Gastrocnemius medialis (tissue), 4 donors: Measurements from ENCODE around the gene SEMA5B. TPM values are rescaled to one million over a fixed set of nuclear protein-coding genes. Genes with fewer than 3 reads are reported as not detected.

Experiments
- ATAC-seq, 2 donors: fragments of 150-250 bp; one replicate each; pipeline ENCODE4 v1.9.1; 2016
- DNase-seq, 2 donors: peaks; one replicate each; pipeline ENCODE4 v3.0.0-alpha.2; 2019
- H3K27ac ChIP-seq, 4 donors: fragments of 200-600 bp; sonication (generic); 1 replicate in 1 of 4; 2 replicates in 3 of 4; pipeline ENCODE4 v1.5.1; 2016 to 2018; ENCODE audit warnings: mild to moderate bottlenecking in 2 of 4, moderate library complexity in 1 of 4
- H3K27me3 ChIP-seq, 3 donors: fragments of 200-600 bp; sonication (generic) in 2 of 3; 1 replicate in 1 of 3; 2 replicates in 2 of 3; pipeline versions ENCODE4 v1.5.1 to v1.6.0; 2016 to 2019; ENCODE audit warnings: mild to moderate bottlenecking in 1 of 3, moderate library complexity in 1 of 3
- H3K36me3 ChIP-seq, 2 donors: fragments of 200-600 bp; sonication (generic) in 1 of 2; one replicate each; pipeline ENCODE4 v1.5.1; 2017 to 2018
- H3K4me1 ChIP-seq, 2 donors: fragments of 200-600 bp; sonication (generic) in 1 of 2; one replicate each; pipeline ENCODE4 v1.5.1; 2016 to 2017; ENCODE audit warnings: mild to moderate bottlenecking in 2 of 2
- H3K4me3 ChIP-seq, 4 donors: fragments of 200-600 bp; sonication (generic) in 3 of 4; 1 replicate in 1 of 4; 2 replicates in 3 of 4; pipeline ENCODE4 v1.5.1; 2016 to 2019; ENCODE audit warnings: mild to moderate bottlenecking in 2 of 4
- H3K9me3 ChIP-seq, 3 donors: fragments of 200-600 bp; sonication (generic) in 2 of 3; 1 replicate in 1 of 3; 2 replicates in 2 of 3; pipeline ENCODE4 v1.5.1; 2016 to 2019
- POLR2A ChIP-seq, 2 donors: fragments of 450-650 bp; IDR thresholded peaks; one replicate each; pipeline ENCODE4 v1.6.1; 2017; ENCODE audit warnings: antibody characterized with exemption in 2 of 2, mild to moderate bottlenecking in 2 of 2, moderate library complexity in 2 of 2
- in situ Hi-C, 4 donors: fragments of 200-750 bp; cut with MboI; loops; one replicate each; pipeline versions ENCODE4 v1.15.0 to v1.8.0; 2017; ENCODE audit warnings: low sequenced_read_pairs in 4 of 4
- intact Hi-C: fragments of 100-400 bp; cut with DNase I; formaldehyde crosslinking; loops from one replicate; pipeline ENCODE4 v1.15.1; 2023; ENCODE audit warnings: low total_unique reads
- total RNA-seq, 4 donors: library from RNA; depleted of rRNA; stranded (reverse); fragments of >200 nt; gene quantifications; one replicate each; pipeline versions ENCODE4 v1.1.0 to v1.2.3, GENCODE V29; 2016
- TF ChIP-seq, protein P1 (sequence below), 5 experiments: fragments of 450-650 bp in 3 of 5; fragments of 200-600 bp in 2 of 5; sonication (generic) in 2 of 5; IDR thresholded peaks in 4 of 5; conservative IDR thresholded peaks in 1 of 5; 1 replicate in 4 of 5; 2 replicates in 1 of 5; pipeline ENCODE4 v1.5.1; 2016 to 2019; ENCODE audit warnings: antibody characterized with exemption in 5 of 5, mild to moderate bottlenecking in 3 of 5, moderate library complexity in 3 of 5

Gene SEMA5B
- total RNA-seq, 4 donors from 2014 or later, result 0.10 to 0.26 TPM; not detected in 2

DNA sequence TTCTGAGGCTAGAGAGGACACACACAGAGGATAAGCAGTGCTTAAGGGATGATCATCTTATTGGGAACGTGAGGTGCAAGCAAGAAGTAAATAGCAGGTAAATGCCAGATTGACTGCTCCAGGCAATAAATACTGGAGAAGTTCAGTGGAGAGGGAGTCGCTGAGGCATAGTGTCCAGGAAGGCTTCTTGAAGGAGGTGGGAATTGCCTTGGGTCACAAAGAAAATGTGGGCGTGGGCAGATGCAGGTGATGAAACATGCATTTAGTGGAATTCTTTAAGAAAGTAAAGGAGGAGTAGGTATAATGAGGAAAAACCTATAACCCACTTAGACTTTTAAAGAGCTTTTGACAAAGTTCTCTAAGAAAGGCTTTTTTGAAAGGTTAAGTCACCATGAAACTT, 7.4 kb upstream of the SEMA5B start:
- Histone ChIP-seq H3K36me3 (no peaks in the 10 kb centered on the region), H3K27ac (no peak overlapping the region), H3K9me3 (no peaks in the 10 kb centered on the region), H3K27me3 (peaks cover under 1 to 14% (median 12%) of the 10 kb centered on the region in 3 donors), H3K4me1 (peaks cover 6% of the 10 kb centered on the region in 2 donors), H3K4me3 (no peak overlapping the region)
- TF ChIP-seq, protein P1, sequence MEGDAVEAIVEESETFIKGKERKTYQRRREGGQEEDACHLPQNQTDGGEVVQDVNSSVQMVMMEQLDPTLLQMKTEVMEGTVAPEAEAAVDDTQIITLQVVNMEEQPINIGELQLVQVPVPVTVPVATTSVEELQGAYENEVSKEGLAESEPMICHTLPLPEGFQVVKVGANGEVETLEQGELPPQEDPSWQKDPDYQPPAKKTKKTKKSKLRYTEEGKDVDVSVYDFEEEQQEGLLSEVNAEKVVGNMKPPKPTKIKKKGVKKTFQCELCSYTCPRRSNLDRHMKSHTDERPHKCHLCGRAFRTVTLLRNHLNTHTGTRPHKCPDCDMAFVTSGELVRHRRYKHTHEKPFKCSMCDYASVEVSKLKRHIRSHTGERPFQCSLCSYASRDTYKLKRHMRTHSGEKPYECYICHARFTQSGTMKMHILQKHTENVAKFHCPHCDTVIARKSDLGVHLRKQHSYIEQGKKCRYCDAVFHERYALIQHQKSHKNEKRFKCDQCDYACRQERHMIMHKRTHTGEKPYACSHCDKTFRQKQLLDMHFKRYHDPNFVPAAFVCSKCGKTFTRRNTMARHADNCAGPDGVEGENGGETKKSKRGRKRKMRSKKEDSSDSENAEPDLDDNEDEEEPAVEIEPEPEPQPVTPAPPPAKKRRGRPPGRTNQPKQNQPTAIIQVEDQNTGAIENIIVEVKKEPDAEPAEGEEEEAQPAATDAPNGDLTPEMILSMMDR (IDR thresholded peaks at IDR 0.05 in 4 of 5, conservative IDR thresholded peaks at IDR 0.05 in 1 of 5), result no peak
- TF ChIP-seq POLR2A (IDR thresholded peaks at IDR 0.05), result no peak
- in situ Hi-C loops (no loop called here), intact Hi-C loops (no loop called here)
- no peak for DNase-seq
- no peak for ATAC-seq

DNA sequence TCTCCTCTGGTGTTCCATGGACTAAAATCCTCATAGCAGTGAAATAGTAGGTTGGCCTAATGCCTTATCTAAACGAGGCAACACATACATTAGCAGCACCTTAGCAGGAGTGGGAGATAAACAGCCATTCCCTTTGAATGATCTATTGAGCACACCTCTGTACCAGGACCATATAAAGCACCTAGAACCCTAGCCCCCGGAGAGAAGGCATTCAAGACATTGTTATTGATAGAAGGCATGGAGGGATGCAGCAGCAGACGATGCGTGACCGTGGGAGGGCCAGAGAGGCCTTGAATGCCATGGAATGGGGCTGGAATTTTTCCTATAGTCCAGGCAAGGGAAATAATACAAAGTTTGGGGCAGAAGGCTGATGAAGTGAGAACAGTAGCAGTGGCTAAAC, 6.6 kb upstream of the SEMA5B start:
- Histone ChIP-seq H3K27ac (no peak overlapping the region), H3K36me3 (no peaks in the 10 kb centered on the region), H3K4me3 (no peak overlapping the region), H3K9me3 (no peaks in the 10 kb centered on the region), H3K27me3 (peaks cover 9 to 20% (median 17%) of the 10 kb centered on the region in 3 donors), H3K4me1 (peaks cover 6% of the 10 kb centered on the region in 2 donors)
- TF ChIP-seq, protein P1 (IDR thresholded peaks at IDR 0.05 in 4 of 5, conservative IDR thresholded peaks at IDR 0.05 in 1 of 5), result no peak
- no peak for TF ChIP-seq POLR2A (IDR thresholded peaks at IDR 0.05)
- in situ Hi-C loops, result no loop called here
- intact Hi-C loops, result no loop called here
- no peak for DNase-seq
- no peak for ATAC-seq

DNA sequence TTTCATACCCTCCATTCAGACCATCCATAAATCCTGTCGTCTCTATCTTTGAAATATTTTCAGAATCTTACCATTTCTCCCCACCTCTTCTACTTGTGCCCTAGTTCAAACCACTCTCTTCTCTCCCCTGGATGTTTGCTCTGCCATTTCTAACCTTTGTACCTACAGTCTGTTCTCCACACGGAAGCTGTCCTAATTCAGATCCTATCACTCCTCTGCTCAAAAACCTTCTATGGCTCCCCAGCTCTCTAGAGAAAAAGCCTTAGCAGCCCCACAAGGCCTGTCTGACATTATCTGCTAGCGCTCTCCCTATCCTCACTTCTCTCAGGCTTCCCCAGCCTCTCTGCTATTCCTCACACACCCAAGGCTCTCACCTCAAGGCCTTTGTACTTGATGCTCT, 4.5 kb upstream of the SEMA5B start:
- DNase-seq, result no peak
- intact Hi-C loops, result no loop called here
- no peak overlapping the region for H3K4me3 ChIP-seq
- in situ Hi-C loops, result no loop called here
- H3K9me3 ChIP-seq, result no peaks in the 10 kb centered on the region
- H3K27ac ChIP-seq, result no peak overlapping the region
- H3K36me3 ChIP-seq, result no peaks in the 10 kb centered on the region
- H3K27me3 ChIP-seq, result peaks cover 26 to 35% (median 33%) of the 10 kb centered on the region in 3 donors
- ATAC-seq, result no peak
- no peak for TF ChIP-seq POLR2A (IDR thresholded peaks at IDR 0.05)
- TF ChIP-seq, protein P1 (IDR thresholded peaks at IDR 0.05 in 4 of 5, conservative IDR thresholded peaks at IDR 0.05 in 1 of 5), result no peak
- H3K4me1 ChIP-seq, result peaks cover 17 to 20% of the 10 kb centered on the region in 2 donors

DNA sequence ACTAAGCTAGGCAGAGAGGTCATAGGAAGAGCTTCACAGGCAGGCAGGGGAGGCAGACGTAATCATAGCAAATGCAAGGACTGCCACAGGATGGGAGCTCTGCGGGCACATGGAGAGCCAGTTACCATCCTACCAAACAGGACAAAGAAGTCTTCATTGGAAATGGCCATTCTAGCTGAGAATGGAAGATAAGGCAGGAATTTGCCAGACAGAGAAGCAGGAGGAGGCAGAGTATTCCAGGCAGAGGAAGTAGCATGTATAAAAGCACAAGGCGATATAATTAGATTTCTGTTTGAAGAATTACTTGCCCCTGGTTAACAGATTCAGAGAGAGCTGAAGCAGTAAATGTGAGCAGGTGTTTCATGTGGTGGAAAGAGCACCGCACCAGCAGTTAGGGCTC, 3.5 kb upstream of the SEMA5B start:
- Histone ChIP-seq H3K36me3 (no peaks in the 10 kb centered on the region), H3K4me3 (no peak overlapping the region), H3K27me3 (peaks cover 37 to 45% (median 39%) of the 10 kb centered on the region in 3 donors), H3K4me1 (peaks cover 16 to 23% of the 10 kb centered on the region in 2 donors), H3K9me3 (no peaks in the 10 kb centered on the region), H3K27ac (no peak overlapping the region)
- TF ChIP-seq, protein P1 (IDR thresholded peaks at IDR 0.05 in 4 of 5, conservative IDR thresholded peaks at IDR 0.05 in 1 of 5), result no peak
- TF ChIP-seq POLR2A (IDR thresholded peaks at IDR 0.05), result no peak
- intact Hi-C loops, result no loop called here
- DNase-seq (no peak), ATAC-seq (no peak)
- in situ Hi-C loops, result no loop called here
